ENCODE data around the gene CDKN1B. TPM values are rescaled to one million over a fixed set of nuclear protein-coding genes. Genes with fewer than 3 reads are reported as not detected.

Gene CDKN1B
- polyA plus RNA-seq (ENCODE audit: insufficient read length), result 52.6 TPM

DNA sequence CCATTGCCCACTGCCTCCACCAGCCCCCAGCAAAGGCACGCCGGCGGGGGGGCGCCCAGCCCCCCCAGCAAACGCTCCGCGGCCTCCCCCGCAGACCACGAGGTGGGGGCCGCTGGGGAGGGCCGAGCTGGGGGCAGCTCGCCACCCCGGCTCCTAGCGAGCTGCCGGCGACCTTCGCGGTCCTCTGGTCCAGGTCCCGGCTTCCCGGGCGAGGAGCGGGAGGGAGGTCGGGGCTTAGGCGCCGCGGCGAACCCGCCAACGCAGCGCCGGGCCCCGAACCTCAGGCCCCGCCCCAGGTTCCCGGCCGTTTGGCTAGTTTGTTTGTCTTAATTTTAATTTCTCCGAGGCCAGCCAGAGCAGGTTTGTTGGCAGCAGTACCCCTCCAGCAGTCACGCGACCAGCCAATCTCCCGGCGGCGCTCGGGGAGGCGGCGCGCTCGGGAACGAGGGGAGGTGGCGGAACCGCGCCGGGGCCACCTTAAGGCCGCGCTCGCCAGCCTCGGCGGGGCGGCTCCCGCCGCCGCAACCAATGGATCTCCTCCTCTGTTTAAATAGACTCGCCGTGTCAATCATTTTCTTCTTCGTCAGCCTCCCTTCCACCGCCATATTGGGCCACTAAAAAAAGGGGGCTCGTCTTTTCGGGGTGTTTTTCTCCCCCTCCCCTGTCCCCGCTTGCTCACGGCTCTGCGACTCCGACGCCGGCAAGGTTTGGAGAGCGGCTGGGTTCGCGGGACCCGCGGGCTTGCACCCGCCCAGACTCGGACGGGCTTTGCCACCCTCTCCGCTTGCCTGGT, at the start of gene CDKN1B:
TSS of gene CDKN1B (plus strand) at position 576 of the 793 bp plus-strand sequence. CDS start 472 bp downstream, outside the sequence.
- DNase-seq, result peak; percentile 91

DNA sequence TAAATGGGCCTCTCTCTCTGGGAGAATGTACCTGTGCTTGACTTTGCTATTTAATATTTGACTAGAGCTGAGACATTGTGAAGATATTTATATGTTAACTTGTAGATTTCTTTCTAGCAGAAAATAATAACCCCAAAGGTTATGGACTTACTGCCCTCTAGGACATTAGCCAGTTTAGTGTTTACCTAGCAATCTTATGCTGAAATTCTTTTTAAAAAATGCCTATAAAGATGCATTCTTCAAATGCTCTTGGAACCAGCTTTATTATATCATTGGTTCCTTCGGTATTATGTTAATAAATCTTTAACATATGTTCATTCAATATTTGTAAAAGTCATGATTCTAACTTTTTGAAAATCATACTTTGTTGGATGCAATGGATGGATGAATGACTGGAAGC, 49.2 kb upstream of the CDKN1B start:
- DNase-seq, result no peak

DNA sequence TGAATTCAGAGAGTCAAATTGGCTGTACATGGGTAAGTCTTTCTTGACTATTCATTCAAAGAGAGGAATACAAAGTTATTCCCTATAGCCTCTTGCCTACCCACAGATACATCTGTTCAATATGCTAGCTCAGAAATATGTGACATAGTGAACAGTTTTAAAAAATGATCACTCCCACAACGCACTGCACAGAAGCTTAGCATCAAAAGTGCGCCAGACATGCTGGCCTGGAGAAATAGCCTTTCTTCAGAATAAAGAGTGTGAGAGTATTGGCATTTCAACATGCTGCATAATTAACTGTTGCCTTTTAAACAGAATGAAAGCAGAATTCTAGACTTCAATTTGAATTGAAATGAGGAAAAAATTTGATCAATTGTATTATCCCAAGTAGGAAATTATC, 48.1 kb upstream of the CDKN1B start:
- DNase-seq, result no peak

DNA sequence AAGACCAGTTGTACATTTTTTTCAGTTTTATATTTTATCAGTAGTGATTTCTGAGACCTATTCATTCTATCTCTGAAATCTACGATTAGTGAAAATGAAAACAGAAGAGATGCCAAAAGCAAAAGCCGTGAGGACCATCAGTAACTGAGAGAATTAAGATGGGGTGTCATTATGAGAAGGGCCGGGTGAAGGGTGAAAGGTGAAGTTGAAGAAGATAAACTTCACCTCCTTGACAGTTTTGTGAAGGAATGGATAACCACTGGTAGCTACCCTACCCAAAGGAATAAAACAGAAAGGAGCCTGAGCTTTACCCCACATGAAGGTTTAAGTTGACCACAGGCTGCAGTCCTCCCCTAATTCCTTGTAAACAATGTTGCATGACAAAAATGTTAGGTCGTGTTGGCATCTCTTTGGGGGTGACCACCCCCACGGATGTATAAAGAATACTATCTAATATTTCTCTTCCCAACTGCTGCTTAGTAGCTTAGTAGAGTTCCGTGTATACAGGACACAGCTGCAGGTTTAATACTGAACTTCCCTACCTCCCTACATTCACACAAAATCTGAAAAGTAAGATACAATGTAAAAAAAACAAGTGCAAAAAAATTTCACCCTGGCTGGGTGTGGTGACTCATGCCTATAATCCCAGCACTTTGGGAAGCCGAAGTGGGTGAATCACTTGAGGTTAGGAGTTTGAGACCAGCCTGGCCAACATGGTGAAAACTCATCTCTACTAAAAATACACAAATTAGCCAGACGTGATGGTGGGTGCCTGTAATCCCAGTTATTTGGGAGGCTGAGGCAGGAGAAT, 45.1 kb upstream of the CDKN1B start:
- no peak for DNase-seq

DNA sequence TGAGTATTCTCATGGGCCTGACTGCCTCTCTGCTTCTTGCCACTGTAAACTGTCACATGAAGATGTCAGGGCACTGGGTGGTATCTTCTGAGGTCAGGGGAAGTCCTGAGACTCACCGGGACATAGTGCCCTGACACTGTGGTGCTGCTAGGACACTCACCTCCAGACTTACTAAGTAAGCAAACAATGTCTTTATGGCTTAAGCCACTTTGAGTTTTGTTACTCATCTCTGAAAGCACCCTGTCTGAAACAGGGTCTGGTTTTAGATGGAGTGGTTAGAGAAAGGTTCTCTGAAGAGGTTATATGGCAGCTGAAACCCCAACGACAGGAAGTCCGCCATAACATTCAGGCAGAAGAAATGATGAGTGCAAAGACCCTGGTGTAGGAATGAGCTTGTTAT, 43.9 kb upstream of the CDKN1B start:
- no peak for DNase-seq

DNA sequence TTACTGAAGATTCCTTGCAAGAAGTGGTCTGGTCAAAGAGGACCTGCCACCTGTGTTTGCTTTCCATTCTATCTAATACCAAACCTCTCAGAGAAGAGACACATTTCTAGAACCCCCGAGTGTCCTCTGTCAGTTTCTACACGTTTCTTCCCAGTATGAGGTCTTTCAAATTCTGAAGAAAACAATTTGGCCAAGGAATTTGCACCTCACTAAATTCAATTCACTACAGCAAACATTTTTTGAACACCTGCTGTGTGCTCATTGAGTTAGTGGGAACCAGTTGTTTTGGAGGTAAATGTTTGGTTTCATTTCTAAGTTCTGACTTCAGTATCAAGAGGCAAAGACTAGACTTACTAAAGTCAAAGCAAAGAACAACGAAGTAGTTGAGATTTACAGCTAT, 40.6 kb upstream of the CDKN1B start:
- no peak for DNase-seq

DNA sequence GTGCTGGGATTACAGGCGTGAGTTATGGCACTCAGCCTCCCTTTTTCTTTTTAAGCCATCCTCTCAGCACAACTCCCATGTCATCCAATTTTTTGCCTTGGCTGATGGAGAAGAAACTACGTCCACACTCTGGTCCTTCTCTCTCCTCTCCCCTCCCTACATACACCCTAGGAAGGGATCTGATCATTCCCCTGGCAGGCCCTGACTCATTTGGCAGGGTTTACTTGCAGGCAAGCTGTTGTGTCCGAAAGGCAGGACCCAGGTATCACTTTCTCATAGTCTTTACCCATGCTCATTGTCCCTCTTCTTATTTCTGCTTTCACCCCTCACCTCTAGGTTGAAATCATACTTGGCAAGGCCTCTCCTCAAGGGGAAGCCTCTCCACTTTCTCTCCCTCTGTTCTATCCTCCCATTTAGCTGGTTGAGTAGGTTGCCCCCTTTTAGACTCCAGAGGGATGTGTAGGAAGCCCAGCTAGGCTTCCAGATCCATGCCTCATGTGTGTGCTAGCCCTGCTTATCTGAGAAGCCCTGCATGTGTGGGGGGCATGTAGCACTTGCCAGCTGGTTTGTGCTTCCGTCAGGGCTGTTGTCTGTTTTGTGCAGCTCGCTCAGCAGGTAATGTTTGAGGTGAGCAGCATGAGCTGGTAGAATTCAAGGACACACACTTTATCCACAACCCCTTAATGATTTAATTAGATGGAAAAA, 36.0 kb upstream of the CDKN1B start:
- no peak for DNase-seq

DNA sequence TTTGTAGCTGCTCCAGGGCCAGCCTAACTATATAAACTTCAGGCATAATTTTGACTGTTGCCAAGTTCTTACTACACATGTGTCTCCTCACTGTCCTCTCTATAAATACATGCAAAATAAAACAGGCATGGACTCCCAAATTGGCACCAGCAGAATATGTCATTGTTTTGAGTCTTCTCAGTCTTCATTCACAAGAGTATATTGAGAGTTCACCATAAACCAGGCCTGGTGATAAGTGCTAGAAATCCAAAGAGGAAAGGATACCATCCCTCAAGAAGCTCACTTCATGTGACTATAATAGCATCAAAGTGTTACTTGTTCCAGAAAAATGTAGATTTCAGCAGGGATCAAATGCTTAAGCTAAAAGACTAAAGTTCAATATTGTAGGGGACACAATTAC, 34.9 kb upstream of the CDKN1B start:
- no peak for DNase-seq

DNA sequence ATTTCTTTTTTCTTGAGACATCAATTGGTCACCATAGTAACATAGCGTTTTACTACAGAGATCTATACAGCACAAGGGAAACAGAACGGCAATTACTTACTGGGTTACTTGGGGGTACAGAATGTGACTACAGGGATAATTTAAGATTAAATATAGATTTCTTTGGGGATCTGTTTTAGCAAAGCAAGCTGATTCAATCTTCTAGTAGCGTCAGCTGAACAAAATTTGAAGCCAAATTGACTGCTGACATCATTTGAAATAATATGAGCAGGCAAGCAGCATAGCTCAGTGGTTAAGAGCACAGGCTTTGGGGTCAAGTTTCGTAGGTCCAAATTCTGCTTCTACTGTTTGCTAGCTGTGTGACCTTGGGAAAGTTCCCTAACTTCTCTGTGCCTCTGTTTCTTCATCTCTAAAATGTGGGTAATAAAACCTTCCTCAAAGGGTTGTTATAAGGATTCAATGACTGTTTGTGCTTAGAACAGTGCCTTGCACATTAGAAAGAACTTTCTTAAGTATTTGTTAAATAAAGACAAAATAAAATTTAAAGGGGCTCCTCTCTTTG, 34.0 kb upstream of the CDKN1B start:
- DNase-seq, result no peak

DNA sequence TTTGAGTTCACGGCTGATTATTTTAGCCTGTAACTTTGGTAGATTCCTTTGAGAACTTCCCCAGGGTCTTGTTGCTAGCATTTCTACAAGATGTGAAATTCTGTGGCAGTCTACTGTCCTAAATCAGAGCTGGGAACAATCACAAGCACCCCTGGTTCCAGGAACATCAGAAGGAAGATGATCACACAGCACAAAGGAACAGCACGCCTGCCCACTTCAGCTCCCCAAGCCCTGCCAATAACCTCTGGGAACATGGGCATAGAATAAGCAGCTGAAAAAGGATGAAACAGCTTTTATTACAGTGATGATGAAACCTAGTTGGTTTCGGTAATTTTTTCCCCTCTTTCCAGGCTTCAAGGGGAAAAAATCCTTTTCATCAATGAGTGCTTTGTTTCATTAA, 33.4 kb upstream of the CDKN1B start:
- DNase-seq, result no peak

DNA sequence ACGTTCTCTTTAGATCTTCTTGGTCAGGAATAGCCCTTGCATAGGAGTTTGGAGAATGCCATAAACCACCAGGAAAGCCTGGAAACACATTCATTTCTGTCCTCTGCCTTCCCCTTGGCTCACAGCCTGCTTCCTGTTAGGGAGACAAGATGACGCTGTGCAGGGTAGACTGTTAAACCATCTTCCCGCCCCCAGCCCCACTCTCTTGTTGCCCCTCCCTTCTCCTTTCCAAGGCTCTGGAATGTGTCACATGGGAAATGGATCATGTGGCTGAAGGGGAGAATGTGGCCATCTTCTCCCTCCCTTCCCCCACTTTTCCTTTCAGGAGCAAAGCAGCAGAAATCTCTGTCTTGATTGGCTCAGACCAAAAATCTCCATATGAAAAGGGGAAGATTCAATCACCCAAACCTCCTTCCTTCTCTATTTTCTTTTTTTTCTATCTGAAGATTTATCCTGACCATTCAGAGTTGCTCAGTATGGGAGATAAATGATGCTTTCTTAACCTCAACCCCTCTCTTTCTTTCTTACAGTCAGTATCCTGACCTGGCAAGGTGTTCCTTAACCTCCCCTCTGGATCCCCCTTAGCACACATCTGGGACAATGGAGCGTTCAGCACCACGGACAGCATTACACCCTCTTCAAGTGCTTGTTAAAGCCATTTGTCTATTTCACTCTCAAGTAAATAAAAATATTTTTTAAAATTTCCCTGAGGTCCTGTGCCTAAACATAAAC, 32.6 kb upstream of the CDKN1B start:
- DNase-seq, result peak; percentile 46

DNA sequence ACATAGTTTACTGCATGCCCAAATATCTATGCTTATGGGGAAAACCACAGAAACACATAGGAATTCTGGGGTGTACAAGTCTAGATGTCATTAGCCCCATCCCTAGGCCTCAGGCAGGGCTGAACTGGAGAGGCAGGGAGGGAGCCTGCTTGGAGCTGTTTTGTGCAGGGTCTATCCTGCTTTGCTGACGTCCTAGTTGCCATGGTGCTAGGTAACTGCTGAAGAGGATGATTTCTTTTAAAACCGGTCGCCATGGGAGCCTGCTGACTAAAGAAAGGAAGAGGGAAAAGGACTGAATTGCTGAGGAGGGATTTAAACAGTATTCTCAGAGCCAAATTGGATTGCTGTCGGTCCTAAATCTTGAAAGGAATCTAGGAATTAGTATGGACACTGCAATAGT, 31.9 kb upstream of the CDKN1B start:
- DNase-seq, result no peak

DNA sequence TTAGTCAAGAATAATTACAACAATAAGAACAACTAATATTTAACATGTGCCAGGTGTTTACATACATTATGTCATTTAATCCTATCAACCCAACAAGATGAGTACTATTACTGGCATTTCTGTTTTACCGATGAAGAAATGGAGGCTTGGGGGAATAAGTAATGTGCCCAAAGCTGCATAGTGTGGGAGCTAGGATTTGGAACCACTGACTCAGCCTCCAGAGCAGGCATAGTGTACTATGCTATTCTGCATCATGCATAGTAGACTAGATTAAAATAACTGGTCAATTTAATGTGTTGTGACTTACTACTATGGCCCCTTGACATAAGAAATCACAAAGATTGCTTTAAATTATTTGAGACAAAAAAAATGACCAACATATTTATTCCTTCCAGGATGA, 30.7 kb upstream of the CDKN1B start:
- no peak for DNase-seq

DNA sequence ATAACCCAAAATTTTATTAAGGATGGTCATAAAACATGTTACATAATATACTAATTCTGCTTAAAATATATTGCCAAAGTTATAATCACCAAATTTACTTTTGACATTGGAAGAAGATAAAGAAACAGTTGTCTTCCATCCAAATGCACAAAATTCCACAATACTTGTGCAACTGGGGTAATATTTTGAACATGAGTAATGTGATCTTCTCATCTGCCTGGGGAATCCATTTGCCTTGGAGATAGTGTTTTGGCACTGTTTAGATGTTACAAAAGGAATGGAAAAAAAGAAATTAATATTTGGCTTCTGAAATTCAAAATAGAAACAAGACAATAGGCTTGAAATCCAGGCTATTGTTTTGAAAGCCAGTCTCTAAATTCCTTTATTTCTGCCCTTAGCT, 30.2 kb upstream of the CDKN1B start:
- no peak for DNase-seq

DNA sequence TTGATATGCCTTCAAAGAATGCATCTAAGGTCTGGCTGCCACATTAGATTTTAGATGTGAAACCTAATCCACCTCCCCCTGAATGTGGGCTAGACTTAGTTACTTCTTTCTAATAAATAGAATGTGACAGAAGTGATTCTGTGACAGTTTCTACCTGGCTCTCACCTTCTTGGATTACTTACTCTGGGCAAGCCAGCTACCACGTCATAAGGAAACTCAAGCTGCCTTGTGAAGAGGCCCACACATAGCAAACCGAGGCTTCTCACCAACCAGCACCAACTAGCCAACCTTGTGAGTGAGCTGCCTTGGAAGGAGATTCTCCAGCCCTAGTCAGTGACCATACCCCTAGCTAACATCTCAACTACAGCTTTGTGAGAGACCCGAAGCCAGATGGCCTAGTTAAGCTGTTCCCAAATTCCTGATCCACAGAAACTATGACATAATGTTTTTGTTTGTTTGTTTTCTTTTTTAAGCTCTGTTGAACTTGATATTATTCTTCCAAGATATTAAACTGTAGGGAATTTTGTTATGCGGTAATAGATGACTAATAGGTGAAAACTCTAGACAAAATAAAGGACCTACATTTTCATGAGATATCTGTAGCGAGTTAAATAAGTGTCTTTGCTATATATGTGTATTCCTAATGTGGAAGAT, 27.4 kb upstream of the CDKN1B start:
- DNase-seq, result no peak

DNA sequence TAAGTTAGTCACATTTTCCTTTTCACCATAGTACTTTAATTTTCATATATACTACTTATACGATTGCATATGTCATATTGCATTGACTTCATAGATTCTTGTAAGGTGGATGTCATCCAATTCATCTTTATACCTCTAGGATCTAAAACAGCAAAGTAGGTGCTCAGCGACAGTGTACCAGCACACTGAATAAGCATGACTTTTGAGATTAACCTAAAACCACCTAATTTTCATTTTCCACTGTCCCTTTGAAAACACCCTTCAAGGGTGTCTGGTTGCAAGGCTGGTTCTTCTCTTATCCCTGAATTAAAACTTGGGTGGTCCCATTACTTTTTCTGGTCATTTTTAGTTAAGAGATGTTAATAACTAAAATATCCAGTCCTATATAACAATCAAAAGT, 25.6 kb upstream of the CDKN1B start:
- DNase-seq, result no peak

DNA sequence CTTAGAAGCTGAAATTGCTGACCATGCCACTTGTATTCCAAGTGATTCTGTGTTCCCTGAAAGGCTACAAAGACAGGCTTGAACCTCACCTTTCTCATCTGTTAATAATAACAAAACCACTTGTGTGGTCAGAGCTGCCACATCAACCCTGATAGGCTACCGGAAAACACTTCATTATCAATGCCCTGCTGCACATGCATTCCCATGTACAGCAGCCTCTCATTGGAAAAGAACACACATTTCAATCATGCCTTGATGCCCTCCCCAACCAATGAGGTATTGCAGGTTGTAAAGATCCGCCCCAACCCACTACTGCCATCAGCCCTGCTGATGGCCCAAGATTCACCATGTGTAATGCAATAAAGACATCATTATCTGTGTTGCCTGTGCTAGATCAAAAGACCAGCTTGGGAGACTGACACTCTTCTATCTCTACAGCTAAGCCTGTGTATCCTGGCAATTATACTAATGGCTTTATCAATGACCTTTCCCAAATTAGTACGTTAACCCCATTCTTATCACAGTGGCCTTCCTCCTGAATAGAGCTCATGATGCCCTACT, 24.0 kb upstream of the CDKN1B start:
- no peak for DNase-seq

DNA sequence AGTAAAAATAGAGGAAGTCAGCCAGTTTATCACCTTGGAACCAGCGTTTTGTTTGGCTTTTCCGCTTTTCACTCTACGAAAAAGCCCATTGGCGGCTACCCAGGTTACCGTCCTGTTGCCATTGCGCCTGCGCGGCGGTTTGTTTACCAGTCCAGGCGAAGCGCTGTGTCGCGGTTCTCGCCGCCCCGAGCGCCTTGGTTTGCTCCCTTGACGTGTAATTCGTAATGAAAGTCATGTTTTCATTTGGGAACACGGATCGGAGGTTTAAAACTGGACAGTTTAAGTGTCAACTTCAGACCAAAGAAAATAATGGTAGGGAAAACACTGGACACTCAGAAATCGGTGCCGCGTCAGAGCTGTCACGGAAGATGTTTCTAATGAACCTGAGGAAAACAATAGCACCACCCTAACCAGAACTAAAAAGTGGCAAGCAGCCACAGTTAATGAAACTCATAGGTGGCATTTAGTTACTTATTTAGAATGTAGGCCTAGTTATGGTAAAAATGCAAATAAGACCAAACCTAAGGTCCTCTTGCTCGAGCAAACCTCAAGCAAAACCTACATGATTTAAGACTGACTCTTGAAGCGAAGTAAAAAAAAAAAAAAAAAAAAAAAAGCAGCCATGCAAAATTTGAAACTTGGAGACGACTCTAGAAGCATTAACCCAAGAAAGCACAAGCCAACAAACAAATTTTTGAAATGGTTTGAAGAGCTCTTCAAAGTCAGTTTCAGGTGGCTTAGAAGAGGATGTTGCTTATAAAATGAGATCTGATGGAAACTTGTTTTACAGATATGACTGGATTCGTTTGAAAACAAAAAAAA, 20.4 kb upstream of the CDKN1B start:
- peak; percentile 91 for DNase-seq

DNA sequence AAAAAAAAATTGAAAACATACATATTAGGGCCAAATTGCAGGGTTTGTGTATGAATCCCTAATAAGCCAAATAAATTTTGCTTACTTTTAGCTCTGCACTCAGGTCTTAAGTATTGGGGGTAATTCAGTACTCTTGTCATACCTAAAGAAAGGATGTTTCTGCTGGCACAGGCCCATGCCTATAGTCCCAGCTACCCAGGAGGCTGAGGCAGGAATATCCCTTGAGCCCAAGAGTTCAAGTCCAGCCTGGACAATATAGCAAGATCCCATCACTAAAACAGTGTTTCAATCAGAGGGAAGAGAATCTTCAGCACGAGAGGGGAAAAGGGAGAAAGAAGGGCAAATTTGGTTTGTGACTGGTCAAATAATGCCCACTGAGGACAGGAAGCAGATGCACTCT, 17.8 kb upstream of the CDKN1B start:
- no peak for DNase-seq

DNA sequence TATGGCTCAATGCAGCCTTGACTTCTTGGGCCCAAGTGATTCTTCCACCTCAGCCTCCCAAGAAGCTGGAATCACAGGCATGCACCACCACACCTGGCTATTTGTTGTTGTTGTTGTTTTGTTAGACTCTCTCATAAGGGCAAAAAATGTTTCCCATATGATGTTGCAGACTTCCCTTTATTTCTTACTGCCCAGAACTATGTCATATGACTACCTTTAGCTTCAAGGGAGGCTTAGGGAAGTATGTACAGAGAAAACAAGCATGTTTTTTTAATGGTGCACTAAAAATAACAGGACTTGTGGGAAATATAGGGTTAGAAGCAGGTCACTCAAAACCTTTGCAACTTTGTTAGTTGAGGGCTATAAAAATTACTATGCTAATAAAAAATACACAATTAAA, 16.9 kb upstream of the CDKN1B start:
- no peak for DNase-seq

DNA sequence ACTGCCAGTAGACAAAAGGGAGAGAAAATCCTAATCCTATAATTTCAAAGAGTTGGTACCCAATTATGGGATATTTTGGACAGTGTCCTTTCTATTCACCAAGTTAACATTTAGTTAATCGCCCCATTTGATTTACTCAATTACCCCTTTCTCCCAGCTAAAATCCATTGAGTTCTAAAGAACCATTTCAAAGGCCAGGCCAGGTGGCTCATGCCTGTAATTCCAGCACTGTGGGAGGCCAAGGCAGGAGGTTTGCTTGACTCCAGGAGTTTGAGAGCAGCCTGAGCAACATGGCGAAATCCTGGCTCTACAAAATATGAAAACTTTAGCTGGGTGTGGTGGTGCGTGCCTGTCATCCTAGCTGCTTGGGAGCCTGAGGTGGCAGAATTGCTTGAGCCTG, 15.7 kb upstream of the CDKN1B start:
- no peak for DNase-seq

Measured in hindlimb muscle (tissue), 1 donor.